GM21737 (cell line): Measurements from ENCODE around the gene ZNF691.
"Not testable (repeated sequence)": the region's sequence is repeated elsewhere in the genome, so short reads cannot be mapped to it uniquely, and the experiment has no call there.

Experiments used
- ATAC-seq: cut with Tn5 transposase; IDR thresholded peaks from one replicate; pipeline ENCODE4 v1.9.1; 2021; ENCODE audit warnings: mild to moderate bottlenecking, moderate library complexity; ENCODE audit not compliant: unreplicated experiment

The ZNF691 gene

DNA sequence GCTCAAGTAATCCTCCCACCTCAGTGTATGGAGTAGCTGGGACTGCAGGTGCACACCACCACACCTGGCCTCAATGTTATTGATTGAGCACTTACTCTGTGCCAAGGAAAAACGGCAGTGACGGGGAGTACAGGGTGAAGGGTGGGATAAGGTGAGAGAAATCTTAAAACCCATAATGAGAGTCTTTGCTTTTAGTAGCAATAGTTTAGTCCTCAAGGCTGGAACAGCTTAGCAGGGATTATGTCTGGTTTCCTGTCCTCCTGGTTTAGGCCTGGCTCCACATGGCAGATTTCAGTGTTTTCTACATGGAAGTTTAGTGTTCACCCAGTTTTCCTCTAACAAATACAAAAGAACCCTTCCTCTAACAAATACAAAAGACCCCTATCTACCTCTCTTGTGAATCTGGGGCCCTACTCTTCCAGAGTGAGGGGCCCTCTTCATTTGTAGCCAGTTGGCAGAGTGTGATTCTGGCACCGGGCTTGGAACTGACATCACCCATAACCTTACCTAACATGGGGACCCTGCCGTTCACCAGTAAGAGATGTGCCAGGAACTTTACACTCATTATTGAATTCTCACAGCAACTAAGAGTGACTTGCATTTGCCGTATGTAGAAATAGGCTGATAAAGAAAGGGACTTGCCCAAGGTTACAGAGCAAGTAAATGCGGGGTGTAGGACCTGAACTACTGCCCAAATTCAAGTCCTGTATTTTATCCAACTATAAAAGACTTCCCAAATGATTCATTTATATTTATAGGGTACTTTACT lies 6.9 kb downstream of the ZNF691 start:
- no peak for ATAC-seq

- ATAC-seq = not testable (repeated sequence)
These were observed 10.1 kb downstream of the ZNF691 start for GRCh38 chr1:42856554-42856953.

DNA sequence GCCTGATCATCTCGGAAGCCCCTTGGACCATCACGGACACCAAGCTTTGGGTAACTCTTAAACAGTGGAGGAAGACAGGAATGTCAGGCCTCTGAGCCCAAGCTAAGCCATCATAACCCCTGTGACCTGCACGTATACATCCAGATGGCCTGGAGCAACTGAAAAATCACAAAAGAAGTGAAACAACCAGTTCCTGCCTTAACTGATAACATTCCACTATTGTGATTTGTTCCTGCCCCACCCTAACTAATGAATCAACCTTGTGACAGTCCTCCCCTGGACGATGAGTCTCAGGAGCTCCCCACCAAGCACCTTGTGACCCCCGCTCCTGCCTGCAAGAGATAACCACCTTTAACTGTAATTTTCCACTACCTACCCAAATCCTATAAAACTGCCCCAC lies 13.0 kb downstream of the ZNF691 start:
- ATAC-seq = not testable (repeated sequence)

DNA sequence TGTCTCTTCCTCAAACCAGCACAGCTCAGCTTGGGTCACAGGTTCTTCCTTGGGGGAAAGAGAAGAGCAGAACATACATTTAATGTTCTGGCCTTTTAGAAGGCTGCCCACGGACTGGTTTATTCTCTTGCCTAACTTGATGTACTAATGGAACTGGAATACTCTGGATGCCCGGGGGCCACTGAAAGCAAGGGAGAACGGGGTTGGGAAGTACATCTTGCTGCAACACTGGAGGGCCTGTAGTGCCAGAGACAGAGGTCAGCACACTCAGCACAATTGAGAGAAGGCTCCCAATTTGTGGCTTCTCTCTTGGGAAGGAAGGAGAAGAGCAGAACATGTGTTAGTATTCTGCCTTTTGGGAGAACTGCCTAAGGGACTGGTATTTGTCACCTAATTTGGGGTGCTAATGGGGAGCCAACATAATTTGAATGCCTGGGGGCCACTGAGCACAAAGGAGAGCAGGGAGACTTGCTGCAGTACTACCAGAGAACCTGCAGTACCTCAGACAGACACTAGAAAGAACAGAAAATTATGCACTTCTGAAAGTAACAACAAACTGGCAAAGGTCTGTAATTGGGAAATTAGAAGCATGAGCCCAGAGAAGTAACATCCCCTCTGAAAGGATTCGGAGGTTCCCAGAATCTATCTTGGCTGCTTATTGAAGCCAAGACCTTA lies 14.1 kb downstream of the ZNF691 start:
- no peak for ATAC-seq

- no peak for ATAC-seq
These were observed 14.6 kb downstream of the ZNF691 start for GRCh38 chr1:42861014-42861399.

GRCh38 chr1:42866549-42866948 lies 20.1 kb downstream of the ZNF691 start:
- no peak for ATAC-seq

GRCh38 chr1:42868466-42868865 lies 22.1 kb downstream of the ZNF691 start:
- not testable (repeated sequence) for ATAC-seq

DNA sequence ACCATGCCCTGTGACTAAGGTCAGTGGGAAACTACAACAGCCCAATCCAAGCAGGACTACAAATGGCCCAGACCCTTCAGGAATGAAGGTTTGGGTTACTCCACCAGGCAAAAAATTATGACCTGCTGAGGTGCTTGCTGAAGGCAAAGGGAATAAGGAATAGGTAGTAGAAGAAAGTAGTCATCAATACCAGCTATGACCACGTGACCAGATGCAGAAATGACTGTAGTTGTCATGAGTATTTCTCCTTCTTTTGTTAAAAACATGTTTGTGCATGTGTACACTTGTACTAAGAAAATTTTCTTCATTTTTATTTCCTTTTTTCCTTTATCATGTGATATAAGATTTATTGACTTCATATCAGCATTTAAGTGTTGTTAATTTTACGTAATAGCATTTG lies 22.8 kb downstream of the ZNF691 start:
- ATAC-seq = not testable (repeated sequence)

GRCh38 chr1:42869751-42870150 lies 23.3 kb downstream of the ZNF691 start:
- not testable (repeated sequence) for ATAC-seq

GRCh38 chr1:42873108-42873507 lies 26.7 kb downstream of the ZNF691 start:
- ATAC-seq = not testable (repeated sequence)

GRCh38 chr1:42873670-42874069 lies 27.3 kb downstream of the ZNF691 start:
- ATAC-seq = no peak

GRCh38 chr1:42876009-42876408 lies 29.6 kb downstream of the ZNF691 start:
- no peak for ATAC-seq

- no peak for ATAC-seq
These were observed 31.0 kb downstream of the ZNF691 start for GRCh38 chr1:42877380-42877779.

DNA sequence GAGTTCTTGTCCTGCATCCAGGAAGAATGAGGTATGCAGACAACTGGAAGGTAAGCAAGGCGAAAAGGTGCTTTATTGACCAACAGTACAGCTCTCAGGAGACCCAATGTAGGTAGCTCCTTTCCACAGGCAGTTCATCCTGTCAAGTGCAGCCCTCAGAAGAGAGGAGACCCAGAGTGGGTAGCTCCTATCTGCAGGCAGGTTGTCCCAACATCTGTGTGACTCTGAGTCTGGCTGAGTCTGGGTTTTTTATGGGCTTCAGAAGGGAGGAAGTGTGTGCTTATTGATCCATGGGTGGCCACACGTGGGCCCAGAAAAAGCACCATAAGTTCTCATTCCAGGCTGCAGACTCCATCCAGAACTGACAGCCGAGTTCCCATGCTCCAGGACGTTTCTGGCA lies 34.0 kb downstream of the ZNF691 start:
- no peak for ATAC-seq

- no peak for ATAC-seq
These were observed 39.8 kb downstream of the ZNF691 start for GRCh38 chr1:42886046-42886739.

DNA sequence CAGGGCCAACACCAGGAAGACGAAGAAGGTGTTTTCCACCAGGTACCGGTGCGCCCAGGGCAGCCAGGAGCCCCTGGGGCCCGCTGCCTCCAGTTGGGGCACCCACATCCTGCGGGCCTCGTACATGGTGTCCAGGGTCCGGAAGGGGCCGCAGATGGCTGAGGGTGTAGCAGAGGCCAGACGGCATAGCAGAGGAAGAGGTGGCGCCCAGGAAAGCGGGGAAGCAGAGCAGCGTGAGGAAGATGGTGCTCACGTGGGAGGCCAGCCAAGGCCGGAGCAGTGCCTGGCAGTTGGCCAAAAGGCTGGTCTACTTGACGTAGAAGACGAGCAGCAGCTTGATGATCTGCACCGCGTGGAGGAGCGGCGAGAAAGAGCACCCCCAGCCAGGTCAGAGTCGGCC lies 40.4 kb downstream of the ZNF691 start:
- no peak for ATAC-seq

DNA sequence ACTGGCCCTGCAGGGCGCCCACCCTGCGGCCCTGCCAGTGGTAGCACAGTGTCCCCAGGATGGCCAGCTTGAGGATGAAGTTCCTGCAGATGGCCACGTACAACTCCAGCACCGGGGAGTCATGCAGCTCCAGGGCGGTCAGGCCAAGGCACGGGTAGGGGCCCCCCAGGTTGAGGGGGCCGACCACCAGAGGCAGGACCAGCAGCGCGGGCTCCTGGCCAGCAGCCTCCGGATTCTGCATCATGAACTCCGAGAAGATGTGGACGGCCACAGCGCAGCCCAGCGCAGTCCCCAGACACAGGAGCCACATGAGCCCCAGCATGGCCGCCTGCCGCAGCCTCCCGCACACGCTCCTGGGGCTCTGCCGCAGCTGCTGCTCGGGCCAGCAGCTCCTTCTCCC lies 41.0 kb downstream of the ZNF691 start:
- no peak for ATAC-seq

GRCh38 chr1:42888013-42888633 lies 41.7 kb downstream of the ZNF691 start:
- no peak for ATAC-seq

- no peak for ATAC-seq
These were observed 42.9 kb downstream of the ZNF691 start for GRCh38 chr1:42889264-42889663.

DNA sequence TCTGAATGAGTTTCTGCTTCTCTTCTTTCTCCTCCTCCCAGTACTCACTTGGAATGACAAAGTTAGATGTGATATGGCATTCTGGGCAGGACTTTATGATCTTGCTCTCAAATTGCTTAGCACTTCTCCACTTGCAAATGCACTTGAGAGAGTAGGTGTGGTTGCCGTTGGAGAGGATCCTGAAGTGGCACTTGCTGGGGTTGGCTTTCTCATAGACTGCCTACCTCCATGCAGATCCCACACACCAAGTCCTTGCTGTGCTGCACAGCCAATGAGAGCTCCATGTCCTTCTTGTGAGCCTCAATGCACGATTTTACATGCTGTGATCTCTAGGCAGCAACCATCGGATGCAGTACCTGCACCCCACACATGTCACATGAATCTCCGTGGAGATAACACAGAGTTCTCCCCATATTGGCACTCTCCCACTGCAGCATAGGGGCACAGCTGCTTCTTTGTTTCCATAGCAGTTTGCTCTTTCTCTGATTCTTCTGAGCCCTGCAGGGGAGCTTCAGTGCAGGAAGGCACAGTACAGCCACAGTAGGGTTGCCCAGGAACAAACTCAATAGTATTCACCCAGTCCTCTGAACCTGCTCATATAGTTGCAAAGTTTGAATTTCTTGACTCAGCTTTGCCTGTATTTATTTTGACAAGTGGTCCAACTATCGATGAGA lies 45.2 kb downstream of the ZNF691 start:
- ATAC-seq = no peak

GRCh38 chr1:42899960-42900359 lies 53.5 kb downstream of the ZNF691 start:
- ATAC-seq = not testable (repeated sequence)
